HepG2 (cell line): Measurements from ENCODE around the gene PACSIN1. TPM values are rescaled to one million over a fixed set of nuclear protein-coding genes. Genes with fewer than 3 reads are reported as not detected.

ENCODE experiments used
- ATAC-seq: fragments of 200-7000 bp; cut with Tn5 transposase; 3 replicates; pipeline ENCODE4 v1.9.1; 2020; ENCODE audit warnings: mild to moderate bottlenecking, moderate library complexity
- BruUV-seq: library from RNA; stranded (reverse); fragments of 400-500 nt; replicated peaks from 2 replicates; lab custom pipeline; 2021; lab: Mats Ljungman, UMichigan
- CTCF ChIA-PET: fragments of 300-600 bp; formaldehyde crosslinking; extraction: SDS; loops from one replicate; lab custom pipeline; 2021; ENCODE audit warnings: low total read pairs, inconsistent platforms, low intra/inter-chr PET ratio; lab: Yijun Ruan, JAX
- POLR2A ChIA-PET: fragments of 350-600 bp; sonication (Branson Sonifier 250); formaldehyde crosslinking; loops from one replicate; lab custom pipeline; 2020; ENCODE audit warnings: antibody characterized with exemption, inconsistent platforms; lab: Yijun Ruan, JAX
- DNase-seq: peaks from one replicate; pipeline ENCODE4 v3.0.0-alpha.2; 2015; ENCODE audit warnings: low spot score
- FAIRE-seq: peaks from 3 replicates; lab custom pipeline; 2011; peaks lifted over from hg19 to GRCh38; lab: Jason Lieb, UNC
- H2AFZ ChIP-seq: one replicate; pipeline ENCODE4 v1.6.1; 2011; ENCODE audit warnings: low read length, inconsistent platforms
- H3K27ac ChIP-seq: fragments of 300-600 bp; 3 replicates; pipeline ENCODE4 v1.8.0; 2011; ENCODE audit warnings: mixed run types, mild to moderate bottlenecking, mixed read lengths, low read length, inconsistent platforms; ENCODE audit not compliant: insufficient read depth; ENCODE audit errors: extremely low read length
- H3K27me3 ChIP-seq, 2 experiments: fragments of 200-600 bp in 1 of 2; 2 replicates in 1 of 2; 3 replicates in 1 of 2; pipeline versions ENCODE4 v1.6.0 to v1.8.0; 2011; ENCODE audit warnings: low read length in 2 of 2, mild to moderate bottlenecking in 2 of 2, moderate library complexity in 2 of 2, inconsistent platforms in 1 of 2; ENCODE audit not compliant: insufficient read depth in 2 of 2, control insufficient read depth in 1 of 2
- H3K36me3 ChIP-seq, 2 experiments: fragments of 200-600 bp in 1 of 2; replicated peaks in 1 of 2; 2 replicates in 1 of 2; 3 replicates in 1 of 2; pipeline versions ENCODE4 v1.5.1 to v1.8.0; 2011; ENCODE audit warnings: low read length in 2 of 2, inconsistent platforms in 1 of 2; ENCODE audit not compliant: insufficient read depth in 2 of 2, control insufficient read depth in 1 of 2
- H3K4me1 ChIP-seq: 2 replicates; pipeline ENCODE4 v1.5.1; 2012; ENCODE audit warnings: low read length, inconsistent platforms; ENCODE audit not compliant: insufficient read depth
- H3K4me2 ChIP-seq: 2 replicates; pipeline ENCODE4 v1.6.0; 2011; ENCODE audit warnings: low read depth, low read length, inconsistent platforms
- H3K4me3 ChIP-seq, 3 experiments: fragments of 200-600 bp in 1 of 3; sonication (generic), shearing (Covaris generic) in 1 of 3; replicated peaks in 1 of 3; 2 replicates each; pipeline ENCODE4 v1.5.1; 2011 to 2016; ENCODE audit warnings: low read length in 3 of 3, inconsistent platforms in 2 of 3, low read depth in 2 of 3, mild to moderate bottlenecking in 2 of 3, control low read depth in 1 of 3, mixed read lengths in 1 of 3; ENCODE audit not compliant: insufficient read depth in 1 of 3
- H3K79me2 ChIP-seq: one replicate; pipeline ENCODE4 v1.6.1; 2011; ENCODE audit warnings: low read length, inconsistent platforms; ENCODE audit not compliant: insufficient read depth
- H3K9ac ChIP-seq: 2 replicates; pipeline ENCODE4 v1.6.0; 2011; ENCODE audit warnings: mild to moderate bottlenecking, low read depth, low read length, inconsistent platforms; ENCODE audit not compliant: insufficient read depth
- H3K9me3 ChIP-seq: 2 replicates; pipeline ENCODE4 v1.5.1; 2012; ENCODE audit warnings: mild to moderate bottlenecking, low read length
- H4K20me1 ChIP-seq: 2 replicates; pipeline ENCODE4 v1.6.0; 2011; ENCODE audit warnings: inconsistent platforms, mild to moderate bottlenecking, low read length, moderate library complexity; ENCODE audit not compliant: insufficient read depth
- EHMT2 ChIP-seq: fragments of 200-600 bp; sonication (generic); IDR thresholded peaks from 2 replicates; pipeline ENCODE4 v1.7.0; 2017; ENCODE audit warnings: antibody characterized with exemption, low read depth, low read length, borderline replicate concordance
- MAFG ChIP-seq: sonication (generic); formaldehyde crosslinking; IDR thresholded peaks from 2 replicates; pipeline ENCODE4 v1.5.1; 2020; ENCODE audit warnings: mild to moderate bottlenecking, missing genetic modification reagents
- ZFP82 ChIP-seq: sonication (generic); formaldehyde crosslinking; IDR thresholded peaks from 2 replicates; pipeline ENCODE4 v1.5.1; 2020; ENCODE audit warnings: mild to moderate bottlenecking, missing genetic modification reagents, borderline replicate concordance
- ZMYM3 ChIP-seq: sonication (generic); formaldehyde crosslinking; IDR thresholded peaks from 2 replicates; pipeline ENCODE4 v1.5.1; 2020; ENCODE audit warnings: mild to moderate bottlenecking, missing genetic modification reagents
- ZNF431 ChIP-seq: sonication (generic); formaldehyde crosslinking; IDR thresholded peaks from 2 replicates; pipeline ENCODE4 v1.9.0; 2022; ENCODE audit warnings: missing genetic modification reagents, low read depth, mild to moderate bottlenecking, borderline replicate concordance
- ZNF549 ChIP-seq: sonication (generic); formaldehyde crosslinking; IDR thresholded peaks from 2 replicates; pipeline ENCODE4 v1.5.0; 2020; ENCODE audit warnings: missing genetic modification reagents
- ZNF564 ChIP-seq: sonication (generic); formaldehyde crosslinking; IDR thresholded peaks from 2 replicates; pipeline ENCODE4 v1.8.1; 2023; ENCODE audit warnings: mild to moderate bottlenecking, missing genetic modification reagents
- WGBS: methylation state at CpG from one replicate; pipeline ENCODE4 v1.1.6; 2017; ENCODE audit warnings: low lambda C conversion rate; 5-methylcytosine and 5-hydroxymethylcytosine counted together
- in situ Hi-C: cut with HindIII; loops from 2 replicates; pipeline ENCODE4 v1.10.0; 2017; ENCODE audit warnings: low pct_unique_long_range_greater_than_20kb; ENCODE audit not compliant: extremely low pct_ligation_motif_present
- intact Hi-C: fragments of 100-400 bp; cut with micrococcal nuclease; formaldehyde crosslinking; loops from one replicate; pipeline ENCODE4 v1.10.0; 2022; ENCODE audit not compliant: unreplicated experiment
- polyA plus RNA-seq, 8 experiments: library from polyadenylated mRNA; depleted of rRNA in 3 of 8; stranded (reverse) in 7 of 8; unstranded in 1 of 8; fragments of >200 nt; fragmentation: Illumina TruSeq in 4 of 8; extraction: Trizol in 4 of 8; gene quantifications; 2 replicates each; pipeline versions ENCODE4 v1.2.1 to v1.2.3, GENCODE V29; 2011 to 2016; ENCODE audit warnings: low read depth in 4 of 8, missing spikeins in 1 of 8, mixed read lengths in 1 of 8; ENCODE audit not compliant: insufficient read depth in 1 of 8
- total RNA-seq, 5 experiments: library from RNA; depleted of rRNA; stranded (reverse); fragments of >200 nt; fragmentation: Illumina TruSeq; extraction: Trizol; gene quantifications; 2 replicates each; pipeline ENCODE4 v1.2.3, GENCODE V29; 2016; ENCODE audit warnings: low read depth in 1 of 5
- TF ChIP-seq, protein P1 (sequence below): sonication (generic); formaldehyde crosslinking; IDR thresholded peaks from 2 replicates; pipeline ENCODE4 v1.4.0; 2020; ENCODE audit warnings: missing genetic modification reagents
- TF ChIP-seq, protein P2 (sequence below): sonication (generic); formaldehyde crosslinking; IDR thresholded peaks from 2 replicates; pipeline ENCODE4 v1.4.0; 2020; ENCODE audit warnings: mild to moderate bottlenecking, missing genetic modification reagents
- TF ChIP-seq, protein P3 (sequence below): IDR thresholded peaks from 2 replicates; pipeline ENCODE4 v1.6.1; 2016; ENCODE audit warnings: mild to moderate bottlenecking
- TF ChIP-seq, protein P4 (sequence below): sonication (generic); formaldehyde crosslinking; IDR thresholded peaks from 2 replicates; pipeline ENCODE4 v1.8.0; 2022; ENCODE audit warnings: missing genetic modification reagents, mild to moderate bottlenecking, moderate library complexity, borderline replicate concordance

Gene PACSIN1
- total and polyA plus RNA-seq, 2 of the 13 experiments (the other 11 are each of a cell fraction or from before 2014, with no cell fraction given), result not detected

DNA sequence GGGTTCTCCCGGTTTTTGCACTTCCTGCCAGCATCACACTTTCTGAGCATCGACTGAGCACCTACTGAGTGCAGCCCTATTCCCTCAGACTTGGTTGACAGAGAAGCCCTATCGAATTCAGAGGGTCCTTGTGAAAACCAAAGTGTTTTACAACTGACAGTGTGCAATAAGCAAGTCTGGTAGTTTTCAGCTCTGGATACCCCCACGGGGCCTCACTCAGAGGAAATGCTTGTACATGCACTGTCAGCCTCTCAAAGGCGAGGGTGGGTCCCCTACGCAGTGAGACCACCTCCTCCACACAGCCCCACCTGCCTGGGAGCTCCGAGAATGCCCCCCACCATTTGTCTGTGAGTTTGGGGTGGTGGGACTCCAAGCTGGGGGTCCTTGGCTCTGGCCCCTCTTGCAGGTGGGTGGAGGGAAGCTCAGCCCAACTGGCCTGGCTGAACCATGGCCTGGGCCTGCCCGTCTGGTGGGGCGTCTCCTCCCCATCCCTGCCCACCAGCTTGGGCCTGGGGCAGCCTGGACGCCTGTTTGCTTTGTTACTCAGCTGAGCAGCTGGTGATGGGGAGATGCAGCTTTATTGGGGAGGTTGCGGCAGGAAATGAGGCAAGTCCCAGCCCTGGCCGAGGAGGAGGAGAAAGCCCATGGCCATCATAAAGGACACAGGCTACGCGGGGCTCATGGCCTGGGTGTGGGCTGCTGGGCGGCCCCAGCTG, 88.6 kb downstream of the PACSIN1 start:
- POLR2A ChIA-PET, result no interaction called here

More for the DNA sequence above, 88.6 kb downstream of the PACSIN1 start:
- no peaks in the 10 kb centered on the region for H4K20me1 ChIP-seq
- no peaks in the 10 kb centered on the region for H3K79me2 ChIP-seq
- no TSS peak for BruUV-seq
- 21% methylated on average over 15 of the region's 15 CpGs for WGBS
- H3K4me1 ChIP-seq, result peaks cover 13% of the 10 kb centered on the region
- H3K36me3 ChIP-seq, result no peaks in the 10 kb centered on the region
- TF ChIP-seq ZFP82 (CRISPR knock-in tag), result no peak
- TF ChIP-seq, protein P1, sequence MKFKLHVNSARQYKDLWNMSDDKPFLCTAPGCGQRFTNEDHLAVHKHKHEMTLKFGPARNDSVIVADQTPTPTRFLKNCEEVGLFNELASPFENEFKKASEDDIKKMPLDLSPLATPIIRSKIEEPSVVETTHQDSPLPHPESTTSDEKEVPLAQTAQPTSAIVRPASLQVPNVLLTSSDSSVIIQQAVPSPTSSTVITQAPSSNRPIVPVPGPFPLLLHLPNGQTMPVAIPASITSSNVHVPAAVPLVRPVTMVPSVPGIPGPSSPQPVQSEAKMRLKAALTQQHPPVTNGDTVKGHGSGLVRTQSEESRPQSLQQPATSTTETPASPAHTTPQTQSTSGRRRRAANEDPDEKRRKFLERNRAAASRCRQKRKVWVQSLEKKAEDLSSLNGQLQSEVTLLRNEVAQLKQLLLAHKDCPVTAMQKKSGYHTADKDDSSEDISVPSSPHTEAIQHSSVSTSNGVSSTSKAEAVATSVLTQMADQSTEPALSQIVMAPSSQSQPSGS (CRISPR knock-in tag), result no peak
- TF ChIP-seq ZNF431 (CRISPR knock-in tag), result no peak
- TF ChIP-seq ZNF564 (CRISPR knock-in tag), result no peak
- TF ChIP-seq, protein P2, sequence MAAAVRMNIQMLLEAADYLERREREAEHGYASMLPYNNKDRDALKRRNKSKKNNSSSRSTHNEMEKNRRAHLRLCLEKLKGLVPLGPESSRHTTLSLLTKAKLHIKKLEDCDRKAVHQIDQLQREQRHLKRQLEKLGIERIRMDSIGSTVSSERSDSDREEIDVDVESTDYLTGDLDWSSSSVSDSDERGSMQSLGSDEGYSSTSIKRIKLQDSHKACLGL (CRISPR knock-in tag), result no peak
- TF ChIP-seq MAFG, result no peak
- TF ChIP-seq, protein P3, sequence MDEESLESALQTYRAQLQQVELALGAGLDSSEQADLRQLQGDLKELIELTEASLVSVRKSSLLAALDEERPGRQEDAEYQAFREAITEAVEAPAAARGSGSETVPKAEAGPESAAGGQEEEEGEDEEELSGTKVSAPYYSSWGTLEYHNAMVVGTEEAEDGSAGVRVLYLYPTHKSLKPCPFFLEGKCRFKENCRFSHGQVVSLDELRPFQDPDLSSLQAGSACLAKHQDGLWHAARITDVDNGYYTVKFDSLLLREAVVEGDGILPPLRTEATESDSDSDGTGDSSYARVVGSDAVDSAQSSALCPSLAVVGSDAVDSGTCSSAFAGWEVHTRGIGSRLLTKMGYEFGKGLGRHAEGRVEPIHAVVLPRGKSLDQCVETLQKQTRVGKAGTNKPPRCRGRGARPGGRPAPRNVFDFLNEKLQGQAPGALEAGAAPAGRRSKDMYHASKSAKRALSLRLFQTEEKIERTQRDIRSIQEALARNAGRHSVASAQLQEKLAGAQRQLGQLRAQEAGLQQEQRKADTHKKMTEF (CRISPR knock-in tag), result no peak
- no peak for TF ChIP-seq EHMT2
- TF ChIP-seq, protein P4, sequence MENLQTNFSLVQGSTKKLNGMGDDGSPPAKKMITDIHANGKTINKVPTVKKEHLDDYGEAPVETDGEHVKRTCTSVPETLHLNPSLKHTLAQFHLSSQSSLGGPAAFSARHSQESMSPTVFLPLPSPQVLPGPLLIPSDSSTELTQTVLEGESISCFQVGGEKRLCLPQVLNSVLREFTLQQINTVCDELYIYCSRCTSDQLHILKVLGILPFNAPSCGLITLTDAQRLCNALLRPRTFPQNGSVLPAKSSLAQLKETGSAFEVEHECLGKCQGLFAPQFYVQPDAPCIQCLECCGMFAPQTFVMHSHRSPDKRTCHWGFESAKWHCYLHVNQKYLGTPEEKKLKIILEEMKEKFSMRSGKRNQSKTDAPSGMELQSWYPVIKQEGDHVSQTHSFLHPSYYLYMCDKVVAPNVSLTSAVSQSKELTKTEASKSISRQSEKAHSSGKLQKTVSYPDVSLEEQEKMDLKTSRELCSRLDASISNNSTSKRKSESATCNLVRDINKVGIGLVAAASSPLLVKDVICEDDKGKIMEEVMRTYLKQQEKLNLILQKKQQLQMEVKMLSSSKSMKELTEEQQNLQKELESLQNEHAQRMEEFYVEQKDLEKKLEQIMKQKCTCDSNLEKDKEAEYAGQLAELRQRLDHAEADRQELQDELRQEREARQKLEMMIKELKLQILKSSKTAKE (CRISPR knock-in tag), result no peak
- no peak for TF ChIP-seq ZNF549 (CRISPR knock-in tag)
- TF ChIP-seq ZMYM3 (CRISPR knock-in tag), result no peak
- no peak overlapping the region for H3K27ac ChIP-seq
- in situ Hi-C loops (no loop called here), intact Hi-C loops (no loop called here)
- no peak overlapping the region for H3K4me3 ChIP-seq
- no peak overlapping the region for H3K4me2 ChIP-seq
- CTCF ChIA-PET, result no interaction called here
- no peak for DNase-seq
- no peak for ATAC-seq
- H3K9me3 ChIP-seq, result no peaks in the 10 kb centered on the region
- no peak overlapping the region for H3K9ac ChIP-seq
- no peak for FAIRE-seq
- H3K27me3 ChIP-seq, result peaks cover 35 to 79% of the 10 kb centered on the region in 2 experiments
- H2AFZ ChIP-seq, result no peak overlapping the region
